Neural cell (in vitro differentiated cells): Measurements from ENCODE around the gene ERP27. TPM values are rescaled to one million over a fixed set of nuclear protein-coding genes. Genes with fewer than 3 reads are reported as not detected.

Experiments used
- H2AFZ ChIP-seq: fragments of 200-600, 300-800 bp; sonication (generic), shearing (Covaris generic); 2 replicates; pipeline ENCODE4 v1.6.0; 2014; ENCODE audit warnings: low read depth, mild to moderate bottlenecking, antibody characterized with exemption, low read length, moderate library complexity
- H3F3A ChIP-seq: fragments of 200-600 bp; shearing (Covaris generic); 2 replicates; pipeline ENCODE4 v1.6.1; 2016; ENCODE audit warnings: mild to moderate bottlenecking, moderate library complexity, mixed read lengths, antibody characterized with exemption, low read length; ENCODE audit not compliant: insufficient read depth, poor library complexity, severe bottlenecking
- H3K27ac ChIP-seq: fragments of 200-600, 300-800 bp; sonication (generic), shearing (Covaris generic); 2 replicates; pipeline ENCODE4 v1.5.1; 2014; ENCODE audit warnings: mild to moderate bottlenecking, low read length, moderate library complexity
- H3K27me3 ChIP-seq: fragments of 300-800, 200-600 bp; sonication (generic), shearing (Covaris generic); 2 replicates; pipeline ENCODE4 v1.6.0; 2014; ENCODE audit warnings: mild to moderate bottlenecking, low read depth, low read length, moderate library complexity; ENCODE audit not compliant: insufficient read depth
- H3K36me3 ChIP-seq: fragments of 300-800, 200-600 bp; sonication (generic), shearing (Covaris generic); 2 replicates; pipeline ENCODE4 v1.5.1; 2014; ENCODE audit warnings: mild to moderate bottlenecking, antibody characterized with exemption, low read length, moderate library complexity; ENCODE audit not compliant: insufficient read depth
- H3K4me2 ChIP-seq: fragments of 300-800, 200-600 bp; sonication (generic), shearing (Covaris generic); 2 replicates; pipeline ENCODE4 v1.6.0; 2014; ENCODE audit warnings: mild to moderate bottlenecking, low read length
- H3K4me3 ChIP-seq: fragments of 300-800, 200-600 bp; sonication (generic), shearing (Covaris generic); 2 replicates; pipeline ENCODE4 v1.5.1; 2014; ENCODE audit warnings: mild to moderate bottlenecking, low read length, moderate library complexity
- H3K79me2 ChIP-seq: fragments of 200-600 bp; shearing (Covaris generic); replicated peaks from 2 replicates; pipeline ENCODE4 v1.6.0; 2014; ENCODE audit warnings: mild to moderate bottlenecking, low read length, moderate library complexity; ENCODE audit not compliant: insufficient read depth
- H3K9ac ChIP-seq: fragments of 300-800, 200-600 bp; sonication (generic), shearing (Covaris generic); 2 replicates; pipeline ENCODE4 v1.6.1; 2016; ENCODE audit warnings: mild to moderate bottlenecking, low read length, mixed read lengths
- H3K9me2 ChIP-seq: fragments of 200-600 bp; shearing (Covaris generic); 2 replicates; pipeline ENCODE4 v1.6.1; 2016; ENCODE audit warnings: mild to moderate bottlenecking, low read length, mixed read lengths; ENCODE audit not compliant: insufficient read depth
- H3K9me3 ChIP-seq: fragments of 200-600, 300-800 bp; sonication (generic), shearing (Covaris generic); 2 replicates; pipeline ENCODE4 v1.6.1; 2016; ENCODE audit warnings: mild to moderate bottlenecking, mixed run types, low read length, moderate library complexity, mixed read lengths
- H4K20me1 ChIP-seq: fragments of 200-600 bp; shearing (Covaris generic); 2 replicates; pipeline ENCODE4 v1.6.1; 2016; ENCODE audit warnings: mild to moderate bottlenecking, mixed run types; ENCODE audit not compliant: insufficient read depth
- CTCF ChIP-seq: fragments of 450-650 bp; IDR thresholded peaks from 2 replicates; pipeline ENCODE4 v1.5.1; 2014; ENCODE audit warnings: antibody characterized with exemption, mild to moderate bottlenecking, moderate library complexity; ENCODE audit not compliant: poor library complexity, severe bottlenecking
- EP300 ChIP-seq: fragments of 450-650 bp; conservative IDR thresholded peaks from 2 replicates; pipeline ENCODE4 v1.6.1; 2014; ENCODE audit warnings: antibody characterized with exemption, mild to moderate bottlenecking, moderate library complexity; ENCODE audit not compliant: poor library complexity, severe bottlenecking
- EZH2 ChIP-seq: fragments of 200-600, 300-800 bp; shearing (Covaris generic), sonication (generic); IDR thresholded peaks from 2 replicates; pipeline ENCODE4 v1.6.1; 2014; ENCODE audit warnings: antibody characterized with exemption, low read length, borderline replicate concordance, mild to moderate bottlenecking; ENCODE audit not compliant: insufficient read depth, poor library complexity, severe bottlenecking
- MXI1 ChIP-seq: fragments of 450-650 bp; conservative IDR thresholded peaks from 2 replicates; pipeline ENCODE4 v1.6.1; 2014; ENCODE audit warnings: antibody characterized with exemption, mild to moderate bottlenecking; ENCODE audit not compliant: poor library complexity, severe bottlenecking
- POLR2AphosphoS5 ChIP-seq: IDR thresholded peaks from 2 replicates; pipeline ENCODE4 v1.6.1; 2012
- RAD21 ChIP-seq: fragments of 450-650 bp; conservative IDR thresholded peaks from 2 replicates; pipeline ENCODE4 v1.6.1; 2014; ENCODE audit warnings: antibody characterized with exemption, mild to moderate bottlenecking, moderate library complexity
- REST ChIP-seq: IDR thresholded peaks from 2 replicates; pipeline ENCODE4 v1.6.1; 2012; ENCODE audit warnings: borderline replicate concordance
- SMC3 ChIP-seq: fragments of 450-650 bp; conservative IDR thresholded peaks from 2 replicates; pipeline ENCODE4 v1.6.1; 2014; ENCODE audit warnings: antibody characterized with exemption, mild to moderate bottlenecking, moderate library complexity; ENCODE audit not compliant: poor library complexity
- TAF1 ChIP-seq: IDR thresholded peaks from 2 replicates; pipeline ENCODE4 v1.6.1; 2012; ENCODE audit warnings: low read depth
- polyA plus RNA-seq: library from polyadenylated mRNA; depleted of rRNA; stranded (reverse); fragments of >200 nt; gene quantifications from 2 replicates; pipeline ENCODE4 v1.2.3, GENCODE V29; 2014

ERP27 gene
- polyA plus RNA-seq, 1 donor from 2014 or later, result not detected

- H4K20me1 ChIP-seq, result no peaks in the 10 kb centered on the region
- H3K27me3 ChIP-seq, result no peaks in the 10 kb centered on the region
- no peak overlapping the region for H2AFZ ChIP-seq
- no peak for TF ChIP-seq TAF1
- no peak for TF ChIP-seq MXI1
- no peak for TF ChIP-seq REST
- no peak for TF ChIP-seq EP300
- TF ChIP-seq SMC3, result no peak
- TF ChIP-seq CTCF, result no peak
- TF ChIP-seq RAD21, result no peak
- TF ChIP-seq EZH2, result no peak
- TF ChIP-seq POLR2AphosphoS5, result no peak
- H3K9ac ChIP-seq, result no peak overlapping the region
- no peaks in the 10 kb centered on the region for H3K36me3 ChIP-seq
- no peaks in the 10 kb centered on the region for H3K79me2 ChIP-seq
- H3F3A ChIP-seq, result no peaks in the 10 kb centered on the region
- no peaks in the 10 kb centered on the region for H3K9me2 ChIP-seq
- H3K4me2 ChIP-seq, result no peak overlapping the region
- no peak overlapping the region for H3K4me3 ChIP-seq
- no peak overlapping the region for H3K27ac ChIP-seq
- no peaks in the 10 kb centered on the region for H3K9me3 ChIP-seq
These were observed 59.0 kb downstream of the ERP27 start for GRCh38 chr12:14879222-14879933.

- Histone ChIP-seq H3K27ac (no peak overlapping the region), H4K20me1 (no peaks in the 10 kb centered on the region), H3K79me2 (no peaks in the 10 kb centered on the region), H3K4me2 (no peak overlapping the region), H3K36me3 (no peaks in the 10 kb centered on the region), H3K9me2 (no peaks in the 10 kb centered on the region), H3F3A (no peaks in the 10 kb centered on the region), H3K27me3 (no peaks in the 10 kb centered on the region), H2AFZ (no peak overlapping the region), H3K9me3 (no peaks in the 10 kb centered on the region), H3K4me3 (no peak overlapping the region), H3K9ac (no peak overlapping the region)
- TF ChIP-seq EP300 (no peak), SMC3 (no peak), EZH2 (no peak), POLR2AphosphoS5 (no peak), MXI1 (no peak), REST (no peak), TAF1 (no peak), RAD21 (no peak), CTCF (no peak)
These were observed 59.8 kb downstream of the ERP27 start for GRCh38 chr12:14878488-14878887.
